Activated naive CD4-positive, alpha-beta T cell treated with anti-CD3 and anti-CD28 coated beads for 36 hours (primary cell): ENCODE results near the gene SV2B. TPM values are rescaled to one million over a fixed set of nuclear protein-coding genes. Genes with fewer than 3 reads are reported as not detected.

Experiments
- CTCF ChIA-PET: fragments of 350-600 bp; sonication (Branson Sonifier 250); formaldehyde crosslinking; loops from one replicate; lab custom pipeline; 2021; ENCODE audit warnings: antibody characterized with exemption; lab: Charles Lee
- DNase-seq: peaks from one replicate; pipeline ENCODE4 v3.0.0-alpha.2; 2020
- H3K27ac Mint-ChIP-seq: one replicate; pipeline ENCODE4 v1.8.0; 2021; ENCODE audit warnings: mild to moderate bottlenecking, mixed read lengths
- H3K27me3 Mint-ChIP-seq: one replicate; pipeline ENCODE4 v1.8.0; 2021; ENCODE audit warnings: low read depth, mixed read lengths
- H3K36me3 Mint-ChIP-seq: one replicate; pipeline ENCODE4 v1.8.0; 2021; ENCODE audit warnings: low read depth, mixed read lengths
- H3K4me1 Mint-ChIP-seq: one replicate; pipeline ENCODE4 v1.8.0; 2021; ENCODE audit warnings: low read depth, mixed read lengths
- H3K4me3 Mint-ChIP-seq: one replicate; pipeline ENCODE4 v1.8.0; 2021; ENCODE audit warnings: mild to moderate bottlenecking, moderate library complexity, mixed read lengths
- H3K9me3 Mint-ChIP-seq: one replicate; pipeline ENCODE4 v1.8.0; 2021; ENCODE audit warnings: mixed read lengths
- intact Hi-C: fragments of 100-400 bp; cut with micrococcal nuclease; formaldehyde crosslinking; loops from one replicate; pipeline ENCODE4 v1.15.1; 2023
- total RNA-seq, 2 experiments: library from RNA; stranded (reverse); gene quantifications; one replicate each; pipeline ENCODE4 v1.2.3, GENCODE V29; 2021

The SV2B gene
- total RNA-seq, 2 experiments from 2014 or later = 0.07 TPM

- H3K36me3 Mint-ChIP-seq = no peaks in the 10 kb centered on the region
- DNase-seq = no peak
- H3K27ac Mint-ChIP-seq = no peak overlapping the region
- intact Hi-C loops = no loop called here
- H3K9me3 Mint-ChIP-seq = no peaks in the 10 kb centered on the region
- H3K27me3 Mint-ChIP-seq = peaks cover 13% of the 10 kb centered on the region
- no peak overlapping the region for H3K4me3 Mint-ChIP-seq
- CTCF ChIA-PET = interaction anchor here (1.5 to 3.3 kb wide), 3 partner anchors 19 to 173 kb away, joined by 5 to 20 read pairs (median 9); no protein-coding TSS in a partner anchor
- no peaks in the 10 kb centered on the region for H3K4me1 Mint-ChIP-seq
These were observed 127.7 kb downstream of the SV2B start for GRCh38 chr15:91227766-91228165.

GRCh38 chr15:91228383-91228782 lies 128.3 kb downstream of the SV2B start:
- H3K27ac Mint-ChIP-seq = no peak overlapping the region
- H3K4me1 Mint-ChIP-seq = no peaks in the 10 kb centered on the region
- no peaks in the 10 kb centered on the region for H3K36me3 Mint-ChIP-seq
- no peak overlapping the region for H3K4me3 Mint-ChIP-seq
- no peak for DNase-seq
- CTCF ChIA-PET = interaction anchor here (0.6 to 3.3 kb wide), 3 partner anchors 44 to 1238 kb away, joined by 3 to 20 read pairs (median 9); no protein-coding TSS in a partner anchor
- intact Hi-C loops = no loop called here
- no peaks in the 10 kb centered on the region for H3K9me3 Mint-ChIP-seq
- H3K27me3 Mint-ChIP-seq = peaks cover 10% of the 10 kb centered on the region

- Mint-ChIP-seq H3K27me3 (peaks cover 10% of the 10 kb centered on the region), H3K9me3 (no peaks in the 10 kb centered on the region), H3K27ac (no peak overlapping the region), H3K4me1 (no peaks in the 10 kb centered on the region), H3K4me3 (no peak overlapping the region), H3K36me3 (no peaks in the 10 kb centered on the region)
- intact Hi-C loops = no loop called here
- no peak for DNase-seq
- CTCF ChIA-PET = interaction anchor here (0.6 to 1.4 kb wide), 2 partner anchors 173 to 1238 kb away, joined by 3 read pairs; no protein-coding TSS in a partner anchor
These were observed 128.8 kb downstream of the SV2B start for GRCh38 chr15:91228890-91229289.

GRCh38 chr15:91231703-91232102 lies 131.6 kb downstream of the SV2B start:
- peaks cover 8% of the 10 kb centered on the region for H3K27me3 Mint-ChIP-seq
- H3K9me3 Mint-ChIP-seq = no peaks in the 10 kb centered on the region
- CTCF ChIA-PET = no interaction called here
- DNase-seq = no peak
- no peak overlapping the region for H3K27ac Mint-ChIP-seq
- intact Hi-C loops = no loop called here
- no peaks in the 10 kb centered on the region for H3K36me3 Mint-ChIP-seq
- H3K4me1 Mint-ChIP-seq = no peaks in the 10 kb centered on the region
- H3K4me3 Mint-ChIP-seq = no peak overlapping the region

- H3K27me3 Mint-ChIP-seq = peaks cover 9% of the 10 kb centered on the region
- no peak overlapping the region for H3K4me3 Mint-ChIP-seq
- DNase-seq = no peak
- CTCF ChIA-PET = interaction anchor here (1.0 to 2.1 kb wide), 3 partner anchors 9 to 179 kb away, joined by 4 to 6 read pairs (median 5); no protein-coding TSS in a partner anchor
- H3K36me3 Mint-ChIP-seq = no peaks in the 10 kb centered on the region
- H3K9me3 Mint-ChIP-seq = no peaks in the 10 kb centered on the region
- no peak overlapping the region for H3K27ac Mint-ChIP-seq
- H3K4me1 Mint-ChIP-seq = no peaks in the 10 kb centered on the region
- intact Hi-C loops = no loop called here
These were observed 134.7 kb downstream of the SV2B start for GRCh38 chr15:91234759-91235158.

- no peak for DNase-seq
- Mint-ChIP-seq H3K27me3 (peaks cover 9% of the 10 kb centered on the region), H3K27ac (no peak overlapping the region), H3K4me1 (no peaks in the 10 kb centered on the region), H3K9me3 (no peaks in the 10 kb centered on the region), H3K4me3 (no peak overlapping the region), H3K36me3 (no peaks in the 10 kb centered on the region)
- CTCF ChIA-PET = interaction anchor here (1.0 to 2.1 kb wide), 3 partner anchors 10 to 180 kb away, joined by 4 to 6 read pairs (median 5); no protein-coding TSS in a partner anchor
- intact Hi-C loops = no loop called here
These were observed 135.3 kb downstream of the SV2B start for GRCh38 chr15:91235376-91235775.

GRCh38 chr15:91237445-91237844 lies 137.4 kb downstream of the SV2B start:
- no peaks in the 10 kb centered on the region for H3K4me1 Mint-ChIP-seq
- CTCF ChIA-PET = interaction anchor here (0.7 to 1.9 kb wide), 2 partner anchors 9 to 369 kb away, joined by 3 to 9 read pairs; no protein-coding TSS in a partner anchor
- H3K36me3 Mint-ChIP-seq = no peaks in the 10 kb centered on the region
- no peak overlapping the region for H3K4me3 Mint-ChIP-seq
- H3K27me3 Mint-ChIP-seq = peaks cover 9% of the 10 kb centered on the region
- intact Hi-C loops = no loop called here
- DNase-seq = no peak
- H3K27ac Mint-ChIP-seq = no peak overlapping the region
- H3K9me3 Mint-ChIP-seq = no peaks in the 10 kb centered on the region

- Mint-ChIP-seq H3K27ac (no peak overlapping the region), H3K4me1 (no peaks in the 10 kb centered on the region), H3K4me3 (no peak overlapping the region), H3K36me3 (no peaks in the 10 kb centered on the region), H3K9me3 (no peaks in the 10 kb centered on the region), H3K27me3 (peaks cover 9% of the 10 kb centered on the region)
- CTCF ChIA-PET = no interaction called here
- intact Hi-C loops = no loop called here
- DNase-seq = no peak
These were observed 138.8 kb downstream of the SV2B start for GRCh38 chr15:91238644-91239425.

- H3K27ac Mint-ChIP-seq = no peak overlapping the region
- CTCF ChIA-PET = no interaction called here
These were observed 143.8 kb downstream of the SV2B start for GRCh38 chr15:91243826-91244225.

GRCh38 chr15:91244919-91245318 lies 144.9 kb downstream of the SV2B start:
- no peak for DNase-seq
- no peaks in the 10 kb centered on the region for H3K9me3 Mint-ChIP-seq
- CTCF ChIA-PET = interaction anchor here (0.7 to 3.7 kb wide), 3 partner anchors 10 to 189 kb away, joined by 3 to 29 read pairs (median 3); no protein-coding TSS in a partner anchor
- intact Hi-C loops = no loop called here
- peaks cover 2% of the 10 kb centered on the region for H3K27me3 Mint-ChIP-seq
- H3K4me3 Mint-ChIP-seq = no peak overlapping the region
- H3K36me3 Mint-ChIP-seq = no peaks in the 10 kb centered on the region
- H3K27ac Mint-ChIP-seq = no peak overlapping the region
- H3K4me1 Mint-ChIP-seq = no peaks in the 10 kb centered on the region

More at GRCh38 chr15:91243826-91244225, 143.8 kb downstream of the SV2B start:
- no peaks in the 10 kb centered on the region for H3K36me3 Mint-ChIP-seq
- intact Hi-C loops = no loop called here
- no peak overlapping the region for H3K4me3 Mint-ChIP-seq
- H3K4me1 Mint-ChIP-seq = no peaks in the 10 kb centered on the region
- H3K9me3 Mint-ChIP-seq = no peaks in the 10 kb centered on the region
- DNase-seq = no peak
- no peaks in the 10 kb centered on the region for H3K27me3 Mint-ChIP-seq

- Mint-ChIP-seq H3K4me3 (no peak overlapping the region), H3K9me3 (no peaks in the 10 kb centered on the region), H3K4me1 (no peaks in the 10 kb centered on the region), H3K27me3 (peaks cover 2% of the 10 kb centered on the region), H3K27ac (no peak overlapping the region), H3K36me3 (no peaks in the 10 kb centered on the region)
- intact Hi-C loops = loop anchor here (1.0 kb wide), 1 partner anchor 191 kb away; no protein-coding TSS in a partner anchor
- DNase-seq = no peak
- CTCF ChIA-PET = interaction anchor here (0.7 to 3.7 kb wide), 16 partner anchors 10 to 253 kb away, joined by 3 to 29 read pairs (median 4); partner anchors contain the start of gene SV2B
These were observed 146.9 kb downstream of the SV2B start for GRCh38 chr15:91246998-91247397.

GRCh38 chr15:91249591-91249990 lies 149.5 kb downstream of the SV2B start:
- DNase-seq = no peak
- H3K4me1 Mint-ChIP-seq = no peaks in the 10 kb centered on the region
- intact Hi-C loops = no loop called here
- CTCF ChIA-PET = interaction anchor here (0.7 to 1.4 kb wide), 3 partner anchors 19 to 308 kb away, joined by 3 to 4 read pairs (median 3); no protein-coding TSS in a partner anchor
- H3K36me3 Mint-ChIP-seq = no peaks in the 10 kb centered on the region
- H3K9me3 Mint-ChIP-seq = no peaks in the 10 kb centered on the region
- H3K27ac Mint-ChIP-seq = no peak overlapping the region
- no peak overlapping the region for H3K4me3 Mint-ChIP-seq
- H3K27me3 Mint-ChIP-seq = peaks cover 2% of the 10 kb centered on the region
